ENCODE measurements around the gene TBX21.
"Not testable (repeated sequence)": the region's sequence is repeated elsewhere in the genome, so short reads cannot be mapped to it uniquely, and the experiment has no call there.

TBX21 gene

DNA sequence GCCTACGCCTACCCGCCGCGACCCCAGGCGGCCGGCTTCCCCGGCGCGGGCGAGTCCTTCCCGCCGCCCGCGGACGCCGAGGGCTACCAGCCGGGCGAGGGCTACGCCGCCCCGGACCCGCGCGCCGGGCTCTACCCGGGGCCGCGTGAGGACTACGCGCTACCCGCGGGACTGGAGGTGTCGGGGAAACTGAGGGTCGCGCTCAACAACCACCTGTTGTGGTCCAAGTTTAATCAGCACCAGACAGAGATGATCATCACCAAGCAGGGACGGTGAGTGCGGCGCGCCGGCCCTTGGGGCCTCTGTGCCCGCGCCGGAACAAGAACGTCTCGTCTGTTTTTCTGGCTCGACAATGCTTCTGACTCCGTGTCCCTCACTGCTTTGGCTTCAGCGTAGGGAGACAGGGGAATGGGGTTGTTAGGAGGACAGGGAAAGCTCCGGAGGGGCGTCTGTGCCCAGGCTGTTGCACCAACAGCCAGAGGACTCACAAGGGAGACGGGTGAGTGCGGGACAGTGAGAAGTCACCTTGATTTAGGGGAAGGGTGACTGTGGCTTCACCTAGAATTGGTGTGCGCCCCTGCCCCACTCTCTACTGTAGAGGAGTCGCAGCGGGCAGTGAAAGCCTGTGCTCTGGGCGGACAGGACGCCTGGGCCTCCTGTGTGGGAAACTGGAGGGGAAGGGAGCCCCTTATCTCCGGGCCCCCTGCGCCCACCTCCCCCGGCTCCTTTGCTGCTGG lies 806 bp downstream of the TBX21 start:
- DNase-seq: no peak

DNA sequence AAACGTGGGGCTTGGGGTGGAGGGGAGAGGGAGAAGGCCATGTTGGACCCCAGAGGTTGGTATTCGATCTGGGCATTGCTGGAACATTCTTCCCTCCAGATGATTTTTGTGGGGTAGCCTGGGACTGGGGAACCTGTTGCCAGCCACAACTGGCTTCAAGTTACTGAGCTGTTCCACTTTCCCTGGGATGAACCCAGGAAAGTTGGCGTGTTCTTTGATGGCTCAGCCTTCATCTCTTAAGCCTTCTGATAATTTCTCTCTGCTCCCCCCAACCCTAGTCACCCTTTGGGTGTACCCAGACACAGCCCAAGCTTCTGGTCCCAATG lies 2.1 kb downstream of the TBX21 start:
- DNase-seq: no peak

- no peak for DNase-seq
Observed at GRCh38 chr17:47735536-47736011, 2.5 kb downstream of the TBX21 start.

- DNase-seq: no peak
Observed at GRCh38 chr17:47736501-47737495, 3.8 kb downstream of the TBX21 start.

- no peak for DNase-seq
Observed at GRCh38 chr17:47738178-47738577, 5.1 kb downstream of the TBX21 start.

GRCh38 chr17:47739150-47739549 lies 6.1 kb downstream of the TBX21 start:
- no peak for DNase-seq

DNA sequence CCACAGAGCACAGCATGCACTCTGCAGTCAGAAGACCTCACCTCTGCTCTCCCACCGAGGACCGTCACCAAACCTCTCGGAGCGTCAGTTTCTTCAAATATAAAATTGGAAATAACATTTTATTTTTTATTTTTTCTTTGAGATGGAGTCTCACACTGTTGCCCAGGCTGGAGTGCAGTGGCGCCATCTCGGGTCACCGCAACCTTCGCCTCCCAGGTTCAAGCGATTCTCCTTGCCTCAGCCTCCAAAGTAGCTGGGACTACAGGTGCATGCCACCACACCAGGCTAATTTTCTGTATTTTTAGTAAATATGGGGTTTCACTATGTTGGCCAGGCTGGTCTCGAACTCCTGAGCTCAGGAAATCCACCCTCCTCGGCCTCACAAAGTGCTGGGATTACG lies 6.9 kb downstream of the TBX21 start:
- not testable (repeated sequence) for DNase-seq

- no peak for DNase-seq
Observed at GRCh38 chr17:47741109-47741792, 8.2 kb downstream of the TBX21 start.

DNA sequence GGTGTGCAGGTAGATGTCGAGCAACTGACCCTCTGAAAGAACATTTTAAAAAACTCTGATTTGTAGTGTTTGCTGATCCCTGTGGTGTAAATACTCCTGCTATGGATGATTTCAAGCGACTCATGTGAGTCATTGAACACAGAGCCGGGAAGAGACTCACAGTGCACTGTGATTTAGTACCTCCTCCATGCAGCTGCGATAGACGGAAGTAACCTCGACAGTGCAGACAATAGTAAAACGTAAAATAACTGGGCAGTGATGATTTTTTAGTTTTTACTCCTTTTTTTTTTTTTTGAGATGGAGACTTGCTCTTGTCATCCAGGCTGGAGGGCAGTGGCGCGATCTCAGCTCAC lies 8.7 kb downstream of the TBX21 start:
- DNase-seq: no peak

GRCh38 chr17:47742319-47743181 lies 9.5 kb downstream of the TBX21 start:
- DNase-seq: no peak

- DNase-seq: no peak
Observed at GRCh38 chr17:47744168-47745036, 11.4 kb downstream of the TBX21 start.

GRCh38 chr17:47745037-47745380 lies 12.0 kb downstream of the TBX21 start:
- DNase-seq: no peak

- no peak for DNase-seq
Observed at GRCh38 chr17:47751471-47751870, 18.4 kb downstream of the TBX21 start.

DNA sequence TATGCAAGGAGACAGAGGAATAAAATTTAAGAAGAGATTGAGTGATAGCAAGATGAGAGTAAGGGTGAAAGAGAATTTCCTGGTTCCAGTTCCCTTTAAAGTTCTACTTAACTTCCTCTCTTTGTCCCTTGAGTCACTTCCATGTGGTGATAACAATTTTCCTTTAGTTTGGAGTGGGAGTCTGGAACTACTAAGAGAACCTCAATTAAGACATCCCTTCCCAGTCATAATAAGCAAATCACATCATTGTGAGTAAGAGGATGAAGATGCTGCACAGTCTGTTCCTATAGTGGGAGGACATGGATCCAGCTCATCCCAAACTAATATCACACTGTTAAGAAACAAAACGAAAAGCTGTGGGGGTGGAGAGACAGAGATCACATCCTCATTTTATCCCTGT lies 24.4 kb downstream of the TBX21 start:
- no peak for DNase-seq

DNA sequence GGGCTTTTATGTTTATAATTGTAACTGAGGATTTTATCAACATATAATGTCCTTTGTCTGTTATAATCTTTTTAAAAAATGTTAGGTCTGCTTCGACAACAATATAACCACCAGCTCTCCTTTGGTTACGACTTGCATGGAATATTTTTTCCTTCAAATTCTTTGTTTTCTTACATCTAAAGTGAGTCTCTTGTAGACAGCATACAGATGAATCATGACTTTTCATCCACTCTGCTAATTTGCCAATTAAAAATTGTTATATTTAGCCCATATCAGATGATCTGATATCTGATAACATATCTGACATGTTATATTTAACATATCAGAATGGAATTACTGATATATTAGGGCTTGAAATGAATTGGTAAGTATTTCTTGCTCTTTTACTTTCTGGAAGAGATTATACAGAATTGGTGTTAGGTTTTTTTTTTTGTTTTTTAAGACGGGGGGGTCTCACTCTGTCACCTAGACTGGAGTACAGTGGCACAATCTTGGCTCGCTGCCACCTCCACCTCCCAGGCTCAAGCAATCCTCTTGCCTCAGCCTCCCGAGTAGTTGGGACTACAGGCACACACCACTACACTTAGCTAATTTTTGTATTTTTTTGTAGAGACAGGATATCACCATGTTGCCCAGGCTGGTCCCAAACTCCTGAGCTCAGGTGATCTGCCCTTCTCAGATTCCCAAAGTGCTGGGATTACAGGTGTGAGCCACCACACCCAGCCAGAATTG lies 27.5 kb downstream of the TBX21 start:
- no peak for DNase-seq

GRCh38 chr17:47762728-47763127 lies 29.7 kb downstream of the TBX21 start:
- DNase-seq: no peak

GRCh38 chr17:47763913-47764582 lies 31.0 kb downstream of the TBX21 start:
- DNase-seq: no peak

DNA sequence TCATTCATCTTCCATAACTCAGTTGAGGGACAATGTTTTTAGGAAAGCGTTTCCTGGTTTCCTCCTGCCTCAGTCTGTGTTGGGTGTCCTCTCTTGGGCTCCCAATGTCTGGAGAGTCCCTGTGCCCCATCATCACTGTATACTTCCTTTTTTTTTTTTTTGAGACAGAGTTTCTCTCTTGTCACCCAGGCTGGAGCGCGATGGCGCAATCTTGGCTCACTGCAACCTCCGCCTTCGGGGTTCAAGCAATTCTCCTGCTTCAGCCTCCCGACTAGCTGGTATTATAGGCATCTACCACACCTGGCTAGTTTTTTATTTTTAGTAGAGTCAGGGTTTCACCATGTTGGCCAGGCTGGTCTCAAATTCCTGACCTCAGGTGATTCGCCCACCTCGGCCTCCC lies 40.6 kb downstream of the TBX21 start:
- not testable (repeated sequence) for DNase-seq

DNA sequence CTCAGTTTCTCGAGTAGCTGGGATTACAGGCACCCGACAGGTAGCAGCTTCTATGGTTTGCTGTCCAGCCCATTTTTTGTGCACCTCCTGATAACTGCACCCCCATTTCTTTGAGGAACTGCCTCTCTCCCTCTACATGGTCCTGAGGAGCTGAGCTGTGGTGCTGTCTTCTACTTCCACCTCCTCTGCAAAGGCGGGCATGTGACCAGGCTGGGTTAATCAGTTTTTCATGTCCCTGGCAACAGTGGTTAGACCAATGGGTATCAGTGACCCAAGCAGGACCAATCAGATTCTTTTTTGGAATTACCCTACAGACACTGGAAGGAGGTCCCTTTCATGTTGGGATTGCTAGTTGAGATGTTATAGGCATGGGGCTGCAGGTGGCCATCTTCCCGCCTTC lies 41.3 kb downstream of the TBX21 start:
- DNase-seq: no peak

GRCh38 chr17:47774987-47775580 lies 42.0 kb downstream of the TBX21 start:
- no peak for DNase-seq
